Measurements from ENCODE around the gene CCR6.

GRCh38 chr6:167122827-167123657 lies at the start of gene CCR6:
- TF ChIP-seq POLR2AphosphoS5 (IDR thresholded peaks at IDR 0.05; ENCODE audit: low read depth, low read length) (no peak), POLR2A (IDR thresholded peaks at IDR 0.05; ENCODE audit: low read depth, low read length) (no peak), TAF1 (IDR thresholded peaks at IDR 0.05; ENCODE audit: low read depth, low read length) (no peak), POU2F2 (IDR thresholded peaks at IDR 0.05; ENCODE audit: low read depth, low read length) (no peak), SPI1 (IDR thresholded peaks at IDR 0.05; ENCODE audit: low read depth, low read length) (no peak), PAX5 (IDR thresholded peaks at IDR 0.05; ENCODE audit: insufficient read depth, low read length, severe bottlenecking) (no peak)
